Fibroblast of villous mesenchyme (primary cell): ENCODE data around the gene PIK3CB. TPM values are rescaled to one million over a fixed set of nuclear protein-coding genes. Genes with fewer than 3 reads are reported as not detected.
"Not testable (repeated sequence)": the region's sequence is repeated elsewhere in the genome, so short reads cannot be mapped to it uniquely, and the experiment has no call there.

Experiments
- DNase-seq: peaks from one replicate; pipeline ENCODE4 v3.0.0-alpha.2; 2010; ENCODE audit warnings: low read depth
- H3K4me3 ChIP-seq: 2 replicates; pipeline ENCODE4 v1.5.1; 2011; ENCODE audit warnings: low read depth, mild to moderate bottlenecking, low read length
- total RNA-seq: library from RNA; depleted of rRNA; stranded (reverse); fragments of >200 nt; gene quantifications from 2 replicates; pipeline ENCODE4 v1.2.3, GENCODE V29; 2012
- TF ChIP-seq, protein P1 (sequence below): IDR thresholded peaks from 2 replicates; pipeline ENCODE4 v1.5.1; 2012; ENCODE audit warnings: low read depth, mild to moderate bottlenecking, low read length; ENCODE audit not compliant: insufficient read depth

The PIK3CB gene
- total RNA-seq, 1 donor: 9.9 TPM

DNA sequence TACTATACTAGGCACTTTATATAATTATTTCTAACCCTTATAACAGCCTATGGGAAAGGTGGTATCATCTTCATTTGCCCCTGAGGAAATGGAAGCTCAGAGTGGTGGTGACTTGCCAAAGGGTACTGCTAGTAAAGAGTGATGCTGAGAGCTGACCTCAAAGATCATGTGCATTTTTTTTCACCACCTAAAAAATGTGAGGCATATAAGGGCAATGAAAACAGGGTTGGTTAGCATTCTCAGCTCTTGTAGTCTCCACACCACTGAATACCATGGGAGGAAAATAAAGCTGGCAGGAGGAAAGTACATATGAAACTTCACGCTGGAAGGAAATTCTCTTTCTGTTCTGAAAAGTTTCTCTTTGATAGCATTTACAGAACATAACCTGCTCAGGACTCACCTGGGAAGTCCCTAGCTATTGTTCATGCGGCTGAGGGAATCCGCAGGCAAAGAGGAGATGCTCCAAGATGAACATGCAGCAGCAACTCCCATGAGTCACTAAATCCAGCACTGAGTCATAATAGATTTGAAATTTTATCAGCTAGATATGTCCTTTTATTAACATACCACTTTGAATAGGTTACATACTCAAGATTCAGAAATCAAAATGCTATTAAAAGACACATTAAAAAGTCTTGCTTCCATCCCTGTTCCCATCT, 208.9 kb downstream of the PIK3CB start:
- DNase-seq: peak; percentile 6
- no peak overlapping the region for H3K4me3 ChIP-seq
- TF ChIP-seq, protein P1, sequence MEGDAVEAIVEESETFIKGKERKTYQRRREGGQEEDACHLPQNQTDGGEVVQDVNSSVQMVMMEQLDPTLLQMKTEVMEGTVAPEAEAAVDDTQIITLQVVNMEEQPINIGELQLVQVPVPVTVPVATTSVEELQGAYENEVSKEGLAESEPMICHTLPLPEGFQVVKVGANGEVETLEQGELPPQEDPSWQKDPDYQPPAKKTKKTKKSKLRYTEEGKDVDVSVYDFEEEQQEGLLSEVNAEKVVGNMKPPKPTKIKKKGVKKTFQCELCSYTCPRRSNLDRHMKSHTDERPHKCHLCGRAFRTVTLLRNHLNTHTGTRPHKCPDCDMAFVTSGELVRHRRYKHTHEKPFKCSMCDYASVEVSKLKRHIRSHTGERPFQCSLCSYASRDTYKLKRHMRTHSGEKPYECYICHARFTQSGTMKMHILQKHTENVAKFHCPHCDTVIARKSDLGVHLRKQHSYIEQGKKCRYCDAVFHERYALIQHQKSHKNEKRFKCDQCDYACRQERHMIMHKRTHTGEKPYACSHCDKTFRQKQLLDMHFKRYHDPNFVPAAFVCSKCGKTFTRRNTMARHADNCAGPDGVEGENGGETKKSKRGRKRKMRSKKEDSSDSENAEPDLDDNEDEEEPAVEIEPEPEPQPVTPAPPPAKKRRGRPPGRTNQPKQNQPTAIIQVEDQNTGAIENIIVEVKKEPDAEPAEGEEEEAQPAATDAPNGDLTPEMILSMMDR: no peak

DNA sequence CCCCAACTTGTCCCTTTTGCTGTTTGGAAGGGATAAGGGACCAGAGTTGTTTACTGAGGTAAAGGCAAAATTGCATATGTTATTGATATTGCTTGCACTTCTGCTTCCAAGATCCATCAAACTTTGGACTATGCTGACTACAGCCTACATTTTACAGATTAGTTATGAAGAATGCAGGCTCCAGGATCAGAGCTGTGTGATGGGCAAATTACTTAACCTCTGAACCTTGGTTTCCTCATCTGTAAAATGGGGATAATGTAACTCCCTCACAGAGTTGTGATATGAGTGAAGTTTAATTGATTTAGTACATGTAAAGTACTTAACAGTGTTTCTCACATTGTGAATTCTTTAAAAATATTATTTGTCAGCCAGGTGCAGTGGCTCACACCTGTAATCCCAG, 210.2 kb downstream of the PIK3CB start:
- no peak overlapping the region for H3K4me3 ChIP-seq
- TF ChIP-seq, protein P1: no peak

DNA sequence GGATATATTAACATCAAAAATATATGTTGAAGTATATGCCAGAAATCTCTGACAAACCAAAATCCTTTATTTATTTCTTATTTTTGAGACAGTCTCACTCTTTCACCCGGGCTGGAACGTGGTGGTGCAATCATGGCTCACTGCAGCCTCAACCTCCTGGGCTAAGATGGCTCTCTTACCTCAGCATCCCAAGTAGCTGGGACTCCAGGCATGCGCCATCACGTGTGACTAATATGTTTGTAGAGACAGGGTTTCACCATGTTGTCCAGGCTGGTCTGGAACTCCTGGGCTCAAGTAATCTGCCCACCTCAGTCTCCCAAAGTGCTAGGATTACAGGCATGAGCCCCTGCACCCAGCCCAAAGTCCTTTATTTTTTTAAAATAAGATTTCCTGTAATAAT, 214.3 kb downstream of the PIK3CB start:
- no peak overlapping the region for H3K4me3 ChIP-seq
- no peak for DNase-seq
- TF ChIP-seq, protein P1: no peak

More for the DNA sequence above, 210.2 kb downstream of the PIK3CB start:
- no peak for DNase-seq

DNA sequence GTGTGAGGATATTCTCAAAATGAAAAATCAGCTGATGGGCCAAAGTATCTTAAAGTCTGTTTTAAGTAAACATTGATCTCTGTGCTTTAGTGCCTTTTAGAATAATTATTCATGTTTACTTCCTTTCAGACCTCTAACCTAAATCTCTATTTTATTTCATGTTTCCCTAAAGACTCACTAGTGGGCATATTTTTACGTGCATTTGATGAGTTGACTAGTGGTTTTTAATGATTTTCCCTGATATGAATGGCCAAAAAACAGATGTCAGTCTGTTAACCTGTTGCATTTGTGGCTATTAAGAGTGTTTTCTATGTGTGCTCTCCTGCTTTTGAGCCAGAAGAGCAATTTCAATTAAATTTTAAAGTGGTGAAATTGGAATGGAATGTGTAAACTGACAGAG, 219.3 kb downstream of the PIK3CB start:
- no peak for DNase-seq
- TF ChIP-seq, protein P1: no peak
- H3K4me3 ChIP-seq: no peak overlapping the region

DNA sequence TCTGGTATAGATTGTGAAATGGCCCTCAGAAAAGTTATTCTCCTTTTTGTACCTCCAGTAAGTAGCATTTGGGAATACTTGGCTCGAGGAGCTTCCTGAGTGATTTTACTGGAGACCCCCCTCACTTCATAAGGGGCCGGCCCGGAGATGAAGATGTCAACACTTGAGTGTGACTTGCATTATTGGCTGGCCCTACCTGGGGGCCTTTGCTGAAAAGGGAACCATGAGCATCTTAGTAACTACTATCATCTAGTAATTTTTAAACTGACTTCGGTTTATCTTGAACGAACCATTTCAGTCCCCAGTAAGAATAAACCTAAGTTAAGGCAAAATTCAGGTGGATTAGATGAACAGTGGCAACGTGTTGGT, 224.8 kb downstream of the PIK3CB start:
- peak overlapping the region; percentile 67 for H3K4me3 ChIP-seq
- DNase-seq: no peak
- TF ChIP-seq, protein P1: no peak

DNA sequence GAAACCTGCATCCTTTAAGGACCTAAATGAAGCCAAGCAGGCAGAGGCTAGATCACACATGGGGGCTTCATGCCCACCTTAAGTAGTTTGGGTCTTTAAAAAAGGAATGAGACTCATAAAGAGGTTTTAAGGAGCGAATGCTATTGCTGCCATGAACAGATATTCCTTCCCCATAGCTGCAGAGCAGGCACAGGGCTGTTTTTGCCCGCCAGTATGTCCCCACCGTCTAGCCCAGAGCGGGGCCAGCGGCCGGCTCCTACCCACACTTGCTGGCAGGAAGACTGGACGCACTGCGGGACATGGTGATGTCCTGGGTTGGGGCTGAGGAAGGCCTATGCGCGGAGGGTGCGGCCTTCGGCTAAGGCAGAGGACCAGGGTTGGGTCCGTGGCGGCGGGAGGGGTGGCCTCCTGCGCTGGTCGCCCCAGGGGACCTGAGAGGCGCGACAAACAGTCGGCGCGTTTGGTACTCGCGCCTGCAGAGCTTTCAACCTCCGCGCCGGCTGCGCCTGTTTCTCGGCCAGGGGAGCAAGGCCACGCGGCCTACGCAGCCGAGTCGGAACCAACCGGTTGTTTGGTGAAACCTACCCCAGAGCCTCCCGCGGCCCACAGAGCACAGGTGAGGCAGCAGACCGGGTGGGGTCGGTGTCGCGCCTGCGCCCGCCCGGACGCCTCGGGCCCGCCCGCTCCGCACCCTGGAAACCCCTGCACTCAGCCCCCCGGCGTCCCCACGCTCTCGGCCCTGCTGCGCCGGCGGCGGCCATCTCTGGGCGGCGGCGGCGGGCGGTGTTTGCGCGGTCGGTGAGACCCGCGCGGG, 226.2 kb downstream of the PIK3CB start, which contains the start of gene FAIM:
Gene FAIM (plus strand): TSS at position 450 of the 814 bp plus-strand sequence. CDS start 10,956 bp downstream, outside the sequence.
- DNase-seq: peak; percentile 64
- TF ChIP-seq, protein P1: no peak

DNA sequence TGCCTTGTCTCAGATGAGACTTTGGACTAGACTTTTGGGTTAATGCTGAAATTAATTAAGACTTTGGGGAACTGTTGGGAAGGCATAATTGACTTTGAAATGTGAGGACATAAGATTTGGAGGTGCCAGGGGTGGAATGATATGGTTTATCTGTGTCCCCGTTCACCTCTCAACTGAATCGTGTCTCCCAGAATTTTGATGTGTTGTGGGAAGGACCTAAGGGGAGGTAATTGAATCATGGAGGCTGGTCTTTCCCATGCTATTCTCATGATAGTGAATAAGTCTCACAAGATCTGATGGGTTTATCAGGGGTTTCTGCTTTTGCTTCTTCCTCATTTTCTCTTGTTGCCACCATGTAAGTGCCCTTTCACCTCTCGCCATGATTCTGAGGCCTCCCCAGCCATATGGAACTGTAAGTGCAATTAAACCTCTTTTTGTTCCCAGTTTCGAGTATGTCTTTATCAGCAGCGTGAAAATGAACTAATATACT, 230.6 kb downstream of the PIK3CB start:
- not testable (repeated sequence) for DNase-seq, H3K4me3 ChIP-seq

More for the DNA sequence above, 226.2 kb downstream of the PIK3CB start, which contains the start of gene FAIM:
- H3K4me3 ChIP-seq: peak within 1 kb of the TSS; percentile 67

Other genes with a start within 250 kb of the PIK3CB start
- gene CEP70, start 240.7 kb downstream of the PIK3CB start, total RNA-seq: 18.7 and 29.4 TPM in 2 replicates
- 10.3 and 14.7 TPM in 2 replicates for gene FAIM, start 226.2 kb downstream of the PIK3CB start, total RNA-seq
- 49.7 and 52.8 TPM in 2 replicates for gene FOXL2, start 112.2 kb upstream of the PIK3CB start, total RNA-seq
- gene FOXL2NB, start 112.3 kb upstream of the PIK3CB start, total RNA-seq: 61.8 and 101 TPM in 2 replicates
- gene PRR23A, start 171.3 kb upstream of the PIK3CB start, total RNA-seq: not detected in 2 replicates
- not detected in 2 replicates for gene PRR23B, start 186.0 kb upstream of the PIK3CB start, total RNA-seq
- gene PRR23C, start 210.0 kb upstream of the PIK3CB start, total RNA-seq: not detected in 2 replicates